G401 (cell line): Measurements from ENCODE around the gene PRKCE. TPM values are rescaled to one million over a fixed set of nuclear protein-coding genes. Genes with fewer than 3 reads are reported as not detected.

ENCODE experiments used
- DNase-seq: peaks from one replicate; pipeline ENCODE4 v3.0.0-alpha.2; 2015; ENCODE audit warnings: low spot score
- in situ Hi-C: cut with HindIII; loops from 2 replicates; pipeline ENCODE4 v1.10.0; 2016; ENCODE audit warnings: low sequenced_read_pairs, mixed read lengths
- total RNA-seq: library from RNA; depleted of rRNA; stranded (reverse); fragments of >200 nt; shearing (Covaris generic); gene quantifications from 2 replicates; pipeline ENCODE4 v1.2.3, GENCODE V29; 2014

Gene PRKCE
- total RNA-seq, 1 experiment from 2014 or later: 3.9 TPM

GRCh38 chr2:46074501-46074900 is 423.0 kb downstream of the PRKCE start:
- in situ Hi-C loops: no loop called here
- no peak for DNase-seq

- no peak for DNase-seq
- in situ Hi-C loops: no loop called here
Observed at GRCh38 chr2:46075848-46076247, 424.4 kb downstream of the PRKCE start.

- in situ Hi-C loops: no loop called here
- no peak for DNase-seq
Observed at GRCh38 chr2:46076251-46076650, 424.8 kb downstream of the PRKCE start.

- in situ Hi-C loops: no loop called here
- DNase-seq: no peak
Observed at GRCh38 chr2:46076875-46077274, 425.4 kb downstream of the PRKCE start.

DNA sequence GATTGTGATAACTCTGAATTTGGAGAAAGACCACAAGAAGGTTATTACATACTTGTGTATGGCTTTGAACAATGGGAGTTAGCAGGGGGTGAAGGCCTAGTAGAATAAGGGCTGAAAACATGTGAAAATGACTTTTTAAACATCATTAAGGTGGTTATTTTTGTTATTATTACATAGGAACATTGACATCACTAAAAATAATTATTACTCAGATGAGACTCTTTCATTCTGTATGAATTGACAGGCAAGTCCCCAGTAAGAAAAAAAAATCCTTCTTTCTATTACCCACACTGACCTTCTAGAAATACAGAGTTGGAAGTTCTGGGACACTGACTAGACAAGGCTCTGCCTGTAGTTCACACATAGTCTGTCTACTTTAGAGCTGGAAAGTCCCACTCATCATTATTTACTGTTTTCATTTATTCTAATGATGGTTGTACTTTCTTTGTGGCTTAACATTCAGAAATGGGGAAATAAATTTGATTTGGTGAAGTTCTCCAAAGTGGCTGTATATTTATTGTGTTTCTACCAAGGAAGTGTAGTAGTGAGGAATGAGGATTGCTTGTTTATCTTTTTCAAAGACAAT is 426.1 kb downstream of the PRKCE start:
- DNase-seq: no peak
- in situ Hi-C loops: no loop called here

DNA sequence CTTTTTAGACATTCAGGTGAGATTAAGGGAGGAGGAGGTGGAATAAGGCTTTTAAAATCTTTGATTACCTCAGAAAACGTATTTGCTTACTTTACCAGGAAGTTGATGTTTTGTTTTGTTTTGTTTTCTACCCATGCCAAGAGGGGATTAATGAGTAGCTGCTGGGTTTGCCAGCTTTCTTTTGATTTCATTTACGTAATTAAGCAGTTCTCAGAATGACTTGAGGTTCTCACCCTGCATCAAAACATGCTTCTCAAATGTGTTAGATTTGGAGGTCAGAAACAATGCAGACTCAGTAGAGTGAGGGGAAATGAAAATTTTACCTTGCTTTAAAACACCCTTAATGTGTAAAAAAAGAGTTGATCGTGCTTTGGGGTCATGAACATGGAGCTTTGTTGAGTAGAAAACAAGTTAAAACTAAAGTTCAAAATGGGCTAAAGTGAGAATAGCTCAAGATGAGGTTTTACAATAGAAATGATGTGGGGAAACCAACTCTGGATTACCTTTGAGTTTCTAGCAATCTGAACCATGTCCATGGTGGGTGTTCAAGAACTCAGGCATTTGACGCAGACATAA is 428.6 kb downstream of the PRKCE start:
- in situ Hi-C loops: no loop called here
- DNase-seq: no peak

DNA sequence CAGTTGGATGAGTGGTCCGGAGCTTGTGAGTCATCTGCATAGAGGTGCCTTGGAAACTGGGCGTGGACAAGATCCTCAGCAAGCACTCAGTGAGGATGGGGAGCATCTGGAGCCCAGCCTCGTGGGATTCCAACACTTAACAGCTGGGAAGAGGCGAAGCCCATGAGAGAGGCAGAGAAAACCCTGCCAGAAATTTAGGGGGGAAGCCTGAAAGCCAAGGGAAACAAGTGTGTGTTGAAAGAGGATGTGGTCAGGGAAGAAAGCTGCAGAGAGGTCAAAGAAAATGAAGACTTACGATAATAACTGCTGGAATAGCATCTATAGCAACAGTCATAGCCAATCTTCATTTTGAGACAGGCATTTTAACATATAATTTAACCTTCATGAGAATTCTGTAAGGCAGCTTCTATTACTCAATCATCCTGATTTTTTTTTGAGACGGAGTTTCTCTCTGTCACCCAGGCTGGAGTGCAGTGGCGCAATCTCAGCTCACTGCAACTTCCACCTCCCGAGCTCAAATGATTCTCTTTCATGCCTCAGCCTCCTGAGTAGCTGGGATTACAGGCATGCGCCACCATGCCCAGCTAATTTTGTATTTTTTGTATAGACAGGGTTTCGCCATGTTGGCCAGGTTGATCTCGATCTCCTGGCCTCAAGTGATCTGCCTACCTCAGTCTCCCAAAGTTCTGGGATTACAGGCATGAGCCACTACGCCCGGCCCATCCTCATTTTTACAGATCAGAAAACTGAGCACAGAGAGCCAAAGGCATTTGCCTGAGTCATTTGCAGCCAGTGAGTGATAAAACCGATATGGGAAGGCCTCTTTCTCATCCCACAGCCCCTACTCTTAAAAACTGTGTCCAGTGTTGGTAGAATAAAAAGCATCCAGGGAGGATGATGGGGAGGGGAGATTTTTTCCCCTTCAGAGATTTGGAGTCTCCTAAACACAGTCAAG is 431.3 kb downstream of the PRKCE start:
- in situ Hi-C loops: no loop called here
- no peak for DNase-seq

DNA sequence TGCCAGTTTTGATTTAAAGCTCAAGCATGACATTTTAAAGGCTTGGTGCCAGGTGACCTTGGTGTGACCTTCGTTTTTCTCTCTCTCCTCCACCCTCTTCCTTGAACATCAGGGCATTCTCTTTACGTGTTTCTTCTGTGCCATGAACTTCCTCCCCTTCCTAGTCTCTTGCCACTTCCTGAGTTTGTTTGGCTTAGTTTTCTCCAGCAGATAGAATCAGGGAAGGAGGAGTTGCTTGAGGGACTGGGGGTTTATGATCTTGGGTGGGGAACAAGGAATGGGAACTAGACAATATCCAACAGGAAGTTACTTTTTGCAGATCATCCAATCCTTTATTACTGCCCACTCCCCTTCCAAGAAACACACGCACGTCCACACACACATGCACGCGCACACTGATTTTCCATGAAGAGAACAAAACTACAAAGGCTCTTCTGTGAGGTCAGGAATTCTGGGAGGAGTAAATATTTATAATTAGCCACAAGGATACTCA is 435.1 kb downstream of the PRKCE start:
- no peak for DNase-seq
- in situ Hi-C loops: no loop called here

GRCh38 chr2:46087492-46087891 is 436.0 kb downstream of the PRKCE start:
- in situ Hi-C loops: no loop called here
- DNase-seq: no peak

- in situ Hi-C loops: no loop called here
- no peak for DNase-seq
Observed at GRCh38 chr2:46091004-46091403, 439.5 kb downstream of the PRKCE start.

DNA sequence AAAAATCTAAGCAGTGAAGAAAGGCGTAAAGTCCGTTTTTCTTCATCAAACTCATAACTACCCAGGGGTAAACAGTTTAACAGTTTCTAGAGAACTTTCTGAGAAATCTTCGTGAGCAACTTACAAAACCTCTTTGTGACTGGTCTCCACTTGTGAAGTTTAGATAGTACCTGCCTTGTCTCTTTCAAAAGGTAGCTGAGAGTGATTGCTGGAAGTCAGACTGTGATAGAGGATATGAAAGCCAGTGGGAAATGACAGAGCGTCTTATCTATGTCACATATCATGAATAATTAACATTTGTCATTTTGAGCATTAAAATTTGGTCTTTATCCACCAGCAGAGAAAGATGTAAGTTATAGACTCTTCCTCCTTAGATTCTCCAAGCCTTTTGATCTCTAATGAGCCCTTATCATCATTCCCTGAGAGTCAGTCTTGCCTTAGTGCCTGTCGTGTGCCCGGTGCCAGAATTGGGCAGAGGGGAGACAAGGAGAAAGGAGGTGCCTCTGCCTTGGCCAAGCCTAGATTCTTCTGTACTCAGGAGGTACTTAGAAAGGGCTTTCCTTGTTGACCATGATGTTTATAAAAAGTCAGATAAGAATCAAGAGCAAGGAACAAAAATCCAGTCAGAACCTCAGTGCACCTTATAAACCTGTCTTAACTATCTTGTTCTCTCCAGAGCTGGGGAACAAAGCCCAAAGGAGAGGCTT is 440.6 kb downstream of the PRKCE start:
- no peak for DNase-seq
- in situ Hi-C loops: no loop called here

DNA sequence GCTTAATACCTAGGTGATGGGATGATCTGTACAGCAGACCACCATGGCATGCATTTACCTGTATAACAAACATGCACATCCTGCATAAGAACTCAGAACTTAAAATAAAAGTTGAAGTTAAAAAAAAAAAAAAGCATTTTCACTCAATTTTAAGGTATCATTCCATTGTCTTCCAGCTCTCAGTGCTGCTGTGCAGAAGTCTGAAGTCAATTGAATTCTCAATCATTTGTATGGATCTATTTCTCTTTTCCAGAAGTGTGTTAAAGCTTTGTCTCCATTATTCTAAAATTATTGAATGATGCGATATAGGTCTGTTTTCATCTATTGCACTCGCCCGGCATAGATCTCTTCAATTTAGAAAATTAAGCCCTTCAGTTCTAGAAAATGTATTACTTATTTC is 443.2 kb downstream of the PRKCE start:
- no peak for DNase-seq
- in situ Hi-C loops: no loop called here

GRCh38 chr2:46095830-46096229 is 444.4 kb downstream of the PRKCE start:
- in situ Hi-C loops: no loop called here

DNA sequence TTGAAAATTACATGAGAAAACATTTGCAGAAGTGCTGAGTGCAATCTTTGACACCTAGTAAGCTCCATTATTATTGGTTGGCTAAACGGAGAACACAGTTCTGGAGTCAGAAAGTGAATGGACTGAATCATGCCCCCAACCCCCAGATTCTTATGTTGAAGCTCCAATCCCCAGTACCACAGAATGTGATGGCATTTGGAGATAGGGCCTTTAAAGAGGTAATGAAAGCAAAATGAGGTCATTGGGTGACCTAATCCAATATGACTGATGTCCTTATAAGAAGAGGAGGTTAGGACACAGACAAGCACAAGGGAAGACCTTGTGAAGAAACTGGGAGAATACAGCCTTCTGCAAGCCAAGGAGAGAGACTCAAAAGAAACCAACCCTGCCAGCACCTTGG is 444.8 kb downstream of the PRKCE start:
- in situ Hi-C loops: no loop called here
- DNase-seq: no peak

More at GRCh38 chr2:46095830-46096229, 444.4 kb downstream of the PRKCE start:
- DNase-seq: no peak

GRCh38 chr2:46097714-46098480 is 446.4 kb downstream of the PRKCE start:
- in situ Hi-C loops: no loop called here
- peak; percentile 53 for DNase-seq

GRCh38 chr2:46098621-46099062 is 447.2 kb downstream of the PRKCE start:
- in situ Hi-C loops: no loop called here
- no peak for DNase-seq

DNA sequence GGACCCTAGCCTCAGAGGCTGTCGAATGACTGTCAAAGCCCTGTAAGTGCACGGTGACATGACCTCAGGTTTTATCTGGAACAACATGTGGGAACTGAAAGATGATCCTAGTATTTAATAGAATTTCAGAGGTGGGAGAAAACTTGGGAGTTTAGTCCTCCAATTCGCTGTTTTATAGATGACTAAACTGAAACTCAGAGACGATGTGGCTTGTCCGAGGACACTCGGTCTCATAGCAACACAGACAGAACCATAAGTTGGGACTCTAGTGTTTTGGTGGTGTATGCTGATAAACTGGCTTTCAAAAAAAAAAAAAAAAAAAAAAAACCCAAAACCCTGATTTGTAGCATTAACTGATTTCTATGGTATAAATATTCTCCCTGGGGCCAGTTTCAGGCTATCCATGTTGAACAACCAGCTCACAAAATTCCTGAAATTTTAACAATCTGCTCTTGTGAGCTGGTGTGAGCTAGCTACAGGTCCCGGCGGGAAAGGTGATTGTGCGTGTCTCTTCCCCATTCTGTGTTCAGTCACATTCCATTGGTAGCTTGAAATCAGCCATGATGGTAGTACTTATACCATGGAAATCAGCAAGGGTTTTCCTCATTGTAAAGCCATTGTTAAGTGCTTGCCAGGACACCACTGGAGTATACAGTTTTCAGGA is 450.2 kb downstream of the PRKCE start:
- in situ Hi-C loops: no loop called here
- DNase-seq: no peak

- in situ Hi-C loops: no loop called here
- no peak for DNase-seq
Observed at GRCh38 chr2:46106690-46107089, 455.2 kb downstream of the PRKCE start.
